Activated T-helper 2 cell treated with anti-CD3 and anti-CD28 coated beads, Interferon-gamma antibody, Interleukin-2, Interleukin-4, amounts not matched to agents 10 μg/mL and 5 μg/mL and 100 μg/mL, durations not matched to agents 14 hours and 24 hours and 36 hours (primary cell): ENCODE data around the gene RBMS3. TPM values are rescaled to one million over a fixed set of nuclear protein-coding genes. Genes with fewer than 3 reads are reported as not detected.
"Not testable (repeated sequence)": the region's sequence is repeated elsewhere in the genome, so short reads cannot be mapped to it uniquely, and the experiment has no call there.

ENCODE experiments used
- DNase-seq: peaks from one replicate; pipeline ENCODE4 v3.0.0; 2021; ENCODE audit warnings: low spot score
- H3K27ac Mint-ChIP-seq: one replicate; pipeline ENCODE4 v1.8.0; 2021; ENCODE audit warnings: mixed read lengths
- H3K27me3 Mint-ChIP-seq: one replicate; pipeline ENCODE4 v1.8.0; 2021; ENCODE audit warnings: low read depth, mixed read lengths
- H3K36me3 Mint-ChIP-seq: one replicate; pipeline ENCODE4 v1.8.0; 2021; ENCODE audit warnings: low read depth, mixed read lengths
- H3K4me1 Mint-ChIP-seq: one replicate; pipeline ENCODE4 v1.8.0; 2021; ENCODE audit warnings: low read depth, mixed read lengths
- H3K4me3 Mint-ChIP-seq: one replicate; pipeline ENCODE4 v1.8.0; 2021; ENCODE audit warnings: low read depth, mild to moderate bottlenecking, moderate library complexity, mixed read lengths
- H3K9me3 Mint-ChIP-seq: one replicate; pipeline ENCODE4 v1.8.0; 2021; ENCODE audit warnings: mixed read lengths
- intact Hi-C: fragments of 100-400 bp; cut with micrococcal nuclease; formaldehyde crosslinking; loops from one replicate; pipeline ENCODE4 v1.15.1; 2023
- total RNA-seq: library from RNA; stranded (reverse); gene quantifications from 2 replicates; pipeline ENCODE4 v1.2.3, GENCODE V29; 2022

Gene RBMS3
- total RNA-seq, 1 donor from 2014 or later = 5.3 TPM

DNA sequence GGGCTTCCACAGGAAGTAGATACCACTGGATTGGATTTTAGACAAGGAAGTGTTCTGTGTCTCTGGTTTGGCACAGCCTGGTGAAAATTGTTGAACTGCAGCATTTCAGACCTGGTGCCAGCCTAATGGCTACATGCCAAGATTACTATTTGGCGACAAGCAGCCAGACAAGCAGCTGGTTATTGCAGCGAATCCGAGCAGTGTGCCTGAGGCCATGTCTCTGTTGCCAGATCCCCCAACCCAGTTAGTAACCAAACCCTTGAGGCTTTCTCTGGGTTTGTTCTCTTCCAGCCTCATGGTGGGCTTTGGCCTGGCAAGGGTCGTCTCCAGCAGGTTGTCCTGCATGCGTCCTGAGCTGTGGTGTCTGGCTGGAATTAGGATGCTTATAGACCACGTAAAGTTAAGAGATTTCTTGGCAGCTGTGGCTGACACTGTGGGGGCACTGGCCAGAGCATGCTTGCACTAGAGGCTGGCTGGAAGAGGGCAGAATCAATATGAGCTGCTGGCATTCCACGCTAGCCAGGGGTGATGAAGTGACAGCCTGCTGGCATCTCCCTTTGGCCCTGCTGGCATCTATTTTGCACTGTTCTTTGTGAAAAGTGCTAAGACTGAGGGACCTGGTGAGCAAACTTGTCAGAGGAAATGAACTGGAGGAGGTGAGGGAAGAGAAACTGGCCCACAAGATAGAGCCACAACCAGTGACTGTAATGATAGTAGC, 172.6 kb downstream of the RBMS3 start:
- Mint-ChIP-seq H3K9me3 (no peaks in the 10 kb centered on the region), H3K4me1 (no peaks in the 10 kb centered on the region), H3K27me3 (no peaks in the 10 kb centered on the region), H3K36me3 (no peaks in the 10 kb centered on the region), H3K27ac (no peak overlapping the region), H3K4me3 (no peak overlapping the region)
- intact Hi-C loops = no loop called here
- DNase-seq = no peak

DNA sequence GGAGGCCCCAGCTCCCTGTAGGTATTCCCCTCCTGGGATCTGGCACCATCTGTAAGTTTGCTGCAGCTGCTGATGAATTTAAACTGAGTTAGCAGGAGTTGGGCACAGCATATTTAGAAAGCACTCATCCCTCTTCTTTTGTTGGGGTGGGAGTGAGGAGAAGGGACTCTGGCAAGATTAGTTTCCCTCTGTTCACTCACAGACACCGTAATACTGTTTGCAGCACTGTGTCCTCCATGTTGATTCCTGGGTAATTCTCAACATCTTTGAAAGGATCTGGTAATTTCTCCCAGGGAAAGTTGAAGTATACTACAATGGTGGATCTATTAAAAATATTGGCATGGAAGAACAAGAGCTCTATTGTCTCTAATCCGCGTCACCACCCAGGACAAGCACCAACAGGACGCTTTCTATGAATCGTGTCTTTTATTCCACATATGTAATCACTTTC, 173.3 kb downstream of the RBMS3 start:
- Mint-ChIP-seq H3K27me3 (no peaks in the 10 kb centered on the region), H3K9me3 (no peaks in the 10 kb centered on the region), H3K4me1 (no peaks in the 10 kb centered on the region), H3K4me3 (no peak overlapping the region), H3K36me3 (no peaks in the 10 kb centered on the region), H3K27ac (no peak overlapping the region)
- intact Hi-C loops = no loop called here
- DNase-seq = no peak

DNA sequence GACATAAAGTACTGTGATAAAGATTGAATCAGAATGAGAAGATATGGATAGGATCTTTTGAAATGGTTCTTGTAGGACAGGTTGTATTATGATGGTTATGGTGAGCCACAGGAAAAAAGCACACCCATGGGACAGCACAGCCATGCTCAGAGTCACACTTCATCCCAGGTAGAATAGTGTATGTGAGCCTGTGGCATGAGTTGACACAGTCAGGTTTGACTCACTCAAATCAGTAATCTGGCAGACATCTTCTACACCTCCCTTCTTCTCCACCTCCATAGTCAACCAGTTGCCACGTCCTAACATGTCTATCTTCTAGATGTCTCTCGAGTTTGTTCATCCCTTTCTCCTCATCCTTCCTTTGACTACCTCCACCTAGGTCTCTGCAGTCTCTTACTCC, 176.0 kb downstream of the RBMS3 start:
- Mint-ChIP-seq H3K9me3 (no peaks in the 10 kb centered on the region), H3K4me3 (no peak overlapping the region), H3K27me3 (no peaks in the 10 kb centered on the region), H3K27ac (no peak overlapping the region), H3K36me3 (no peaks in the 10 kb centered on the region), H3K4me1 (no peaks in the 10 kb centered on the region)
- intact Hi-C loops = no loop called here
- DNase-seq = no peak

DNA sequence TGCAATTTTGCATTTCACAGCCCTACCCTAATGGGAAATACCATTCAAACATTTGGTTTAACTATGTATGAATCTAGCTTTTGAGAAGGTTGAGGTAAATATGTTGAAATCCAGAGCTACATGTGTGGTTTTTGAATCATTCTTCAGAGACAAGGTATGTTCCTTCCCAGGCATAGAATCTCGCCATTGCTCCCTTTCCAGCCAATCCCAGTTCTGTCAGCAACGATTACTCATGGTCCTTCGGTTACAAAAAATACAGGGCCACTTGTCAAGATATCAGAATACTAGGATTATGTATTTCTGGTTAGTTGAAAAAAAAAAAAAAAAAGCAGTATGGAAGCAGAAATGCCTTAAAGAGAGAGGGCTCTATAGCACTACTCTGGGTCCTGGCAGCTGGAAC, 182.4 kb downstream of the RBMS3 start:
- no peaks in the 10 kb centered on the region for H3K36me3 Mint-ChIP-seq
- no peak for DNase-seq

DNA sequence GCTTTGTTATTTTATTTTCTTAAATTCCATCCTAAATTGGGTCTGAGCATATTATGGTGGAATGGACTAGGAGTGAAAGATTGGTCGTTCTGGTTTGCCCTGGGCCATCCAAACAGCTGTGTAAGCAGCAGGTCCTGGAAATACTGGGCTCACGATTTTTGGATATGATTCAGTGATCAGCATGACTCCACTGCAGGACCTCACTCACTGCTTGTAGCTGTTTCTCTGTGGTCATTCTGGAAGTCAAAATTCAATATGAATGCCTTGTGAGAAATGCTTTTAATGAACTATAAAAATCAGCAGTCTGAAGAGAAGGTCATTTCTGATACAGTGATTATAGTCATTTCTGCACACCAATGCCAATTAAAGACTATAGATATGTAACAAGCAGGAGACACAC, 185.0 kb downstream of the RBMS3 start:
- no peaks in the 10 kb centered on the region for H3K4me1 Mint-ChIP-seq
- H3K27me3 Mint-ChIP-seq = no peaks in the 10 kb centered on the region
- intact Hi-C loops = no loop called here
- H3K27ac Mint-ChIP-seq = no peak overlapping the region
- no peaks in the 10 kb centered on the region for H3K9me3 Mint-ChIP-seq
- H3K36me3 Mint-ChIP-seq = no peaks in the 10 kb centered on the region
- H3K4me3 Mint-ChIP-seq = no peak overlapping the region
- no peak for DNase-seq

More for the DNA sequence above, 182.4 kb downstream of the RBMS3 start:
- Mint-ChIP-seq H3K27ac (no peak overlapping the region), H3K4me3 (no peak overlapping the region), H3K27me3 (no peaks in the 10 kb centered on the region), H3K4me1 (no peaks in the 10 kb centered on the region), H3K9me3 (no peaks in the 10 kb centered on the region)
- intact Hi-C loops = no loop called here

DNA sequence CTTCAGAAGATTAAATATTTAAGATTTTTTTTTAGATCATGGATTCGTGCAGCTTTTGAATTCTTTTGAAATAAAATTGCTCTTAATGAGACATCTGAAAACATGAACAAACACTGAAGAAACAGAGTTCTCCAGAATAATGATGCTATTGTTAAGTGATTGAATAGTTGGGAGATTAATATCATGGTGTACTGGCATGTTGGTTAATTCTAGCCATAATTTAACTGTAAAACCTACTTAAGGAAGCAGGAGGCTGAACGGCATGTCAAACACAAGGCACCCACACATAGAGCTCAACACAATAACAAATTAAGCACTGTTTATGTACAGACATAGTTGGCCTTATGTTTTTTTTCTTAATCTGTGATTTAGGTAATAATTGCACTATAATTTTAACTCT, 185.6 kb downstream of the RBMS3 start:
- Mint-ChIP-seq H3K4me3 (no peak overlapping the region), H3K27me3 (no peaks in the 10 kb centered on the region), H3K9me3 (no peaks in the 10 kb centered on the region), H3K36me3 (no peaks in the 10 kb centered on the region), H3K27ac (no peak overlapping the region), H3K4me1 (no peaks in the 10 kb centered on the region)
- intact Hi-C loops = no loop called here
- no peak for DNase-seq

DNA sequence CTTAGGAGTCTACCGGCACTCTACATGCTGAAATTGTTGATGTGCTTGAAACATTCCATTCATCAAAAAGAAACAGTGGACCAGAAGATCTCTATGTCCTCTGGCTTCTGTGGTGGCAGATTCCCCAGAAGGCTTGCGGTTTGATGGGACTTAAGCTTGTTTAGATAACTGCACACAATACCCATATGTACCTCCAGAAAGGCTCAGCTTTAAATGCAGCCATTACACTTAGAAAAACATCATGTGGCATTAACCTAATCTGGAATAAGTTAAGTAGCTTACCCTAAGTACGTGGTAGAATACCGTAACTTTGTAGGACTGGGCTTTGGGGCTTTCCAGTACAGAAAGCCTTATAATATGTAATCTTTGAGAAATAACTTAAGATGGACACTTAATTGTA, 187.3 kb downstream of the RBMS3 start:
- Mint-ChIP-seq H3K4me3 (no peak overlapping the region), H3K9me3 (no peaks in the 10 kb centered on the region), H3K27me3 (no peaks in the 10 kb centered on the region), H3K27ac (no peak overlapping the region), H3K4me1 (no peaks in the 10 kb centered on the region), H3K36me3 (no peaks in the 10 kb centered on the region)
- DNase-seq = no peak
- intact Hi-C loops = no loop called here

DNA sequence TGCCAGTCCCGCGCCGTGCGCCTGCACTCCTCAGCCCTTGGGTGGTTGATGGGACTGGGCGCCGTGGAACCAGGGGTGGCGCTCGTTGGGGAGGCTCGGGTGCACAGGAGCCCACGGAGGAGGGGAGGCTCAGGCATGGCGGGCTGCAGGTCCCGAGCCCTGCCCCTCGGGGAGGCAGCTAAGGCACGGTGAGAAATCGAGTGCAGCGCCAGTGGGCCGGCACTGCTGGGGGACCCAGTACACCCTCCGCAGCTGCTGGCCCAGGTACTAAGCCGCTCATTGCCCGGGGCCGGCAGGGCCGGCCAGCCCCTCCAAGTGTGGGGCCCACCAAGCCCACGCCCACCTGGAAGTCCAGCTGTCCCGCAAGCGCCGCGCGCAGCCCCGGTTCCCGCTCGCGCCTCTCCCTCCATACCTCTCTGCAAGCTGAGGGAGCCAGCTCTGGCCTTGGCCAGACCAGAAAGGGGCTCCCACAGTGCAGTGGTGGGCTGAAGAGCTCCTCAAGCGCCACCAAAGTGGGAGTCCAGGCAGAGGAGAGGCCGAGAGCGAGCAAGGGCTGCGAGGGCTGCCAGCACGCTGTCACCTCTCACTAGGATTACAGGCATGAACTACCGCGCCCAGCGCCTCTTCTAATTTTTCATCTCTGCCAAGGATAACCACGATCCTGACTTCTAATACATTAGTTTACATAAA, 192.8 kb downstream of the RBMS3 start:
- DNase-seq, H3K4me1 Mint-ChIP-seq, intact Hi-C loops, H3K4me3 Mint-ChIP-seq, H3K36me3 Mint-ChIP-seq, H3K9me3 Mint-ChIP-seq, H3K27ac Mint-ChIP-seq, H3K27me3 Mint-ChIP-seq: not testable (repeated sequence)

DNA sequence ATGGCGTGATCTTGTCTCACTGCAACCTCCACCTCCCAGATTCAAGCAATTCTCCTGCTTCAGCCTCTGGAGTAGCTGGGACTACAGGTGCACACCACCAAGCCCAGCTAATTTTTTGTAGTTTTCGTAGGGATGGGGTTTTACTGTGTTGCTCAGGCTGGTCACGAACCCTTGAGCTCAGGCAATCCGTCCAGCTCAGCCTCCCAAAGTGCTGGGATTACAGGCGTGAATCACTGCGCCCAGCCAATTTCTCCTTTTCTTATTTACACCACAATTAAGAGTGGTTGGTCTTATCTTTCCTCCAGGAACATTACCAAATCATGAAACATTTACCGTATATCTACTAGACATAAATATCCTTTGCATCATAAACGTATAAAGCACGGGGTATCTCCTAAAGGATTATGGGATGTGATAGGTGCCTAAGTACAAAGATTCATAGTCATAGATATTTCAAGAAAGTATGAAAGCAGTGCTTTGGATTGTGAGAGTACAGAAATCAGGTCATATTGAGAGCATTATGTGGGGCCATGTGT, 194.5 kb downstream of the RBMS3 start:
- Mint-ChIP-seq H3K9me3 (no peaks in the 10 kb centered on the region), H3K4me1 (no peaks in the 10 kb centered on the region), H3K27me3 (no peaks in the 10 kb centered on the region), H3K27ac (no peak overlapping the region), H3K4me3 (no peak overlapping the region), H3K36me3 (no peaks in the 10 kb centered on the region)
- DNase-seq = no peak
- intact Hi-C loops = no loop called here

DNA sequence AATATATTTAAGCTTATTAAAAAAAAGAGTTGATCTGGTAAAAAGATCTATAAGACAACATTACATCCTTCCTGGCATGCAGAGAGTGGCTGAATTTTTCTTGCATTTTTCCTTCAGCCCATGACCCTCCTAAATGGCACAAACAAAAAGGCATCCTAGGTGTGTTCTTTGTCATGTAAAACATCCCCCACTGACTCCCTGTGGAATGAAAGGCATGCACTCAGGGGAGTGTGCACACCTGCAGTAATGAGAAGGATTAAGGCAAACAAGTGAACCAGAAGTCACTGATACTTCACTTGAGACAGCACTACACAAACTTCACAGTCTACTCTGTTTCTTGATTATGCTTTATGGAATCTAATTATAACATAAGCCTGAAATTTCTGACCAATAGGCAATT, 195.0 kb downstream of the RBMS3 start:
- H3K9me3 Mint-ChIP-seq = no peaks in the 10 kb centered on the region
- DNase-seq = no peak
- H3K4me1 Mint-ChIP-seq = no peaks in the 10 kb centered on the region
- no peak overlapping the region for H3K27ac Mint-ChIP-seq
- intact Hi-C loops = no loop called here
- no peaks in the 10 kb centered on the region for H3K36me3 Mint-ChIP-seq
- no peak overlapping the region for H3K4me3 Mint-ChIP-seq
- H3K27me3 Mint-ChIP-seq = no peaks in the 10 kb centered on the region

DNA sequence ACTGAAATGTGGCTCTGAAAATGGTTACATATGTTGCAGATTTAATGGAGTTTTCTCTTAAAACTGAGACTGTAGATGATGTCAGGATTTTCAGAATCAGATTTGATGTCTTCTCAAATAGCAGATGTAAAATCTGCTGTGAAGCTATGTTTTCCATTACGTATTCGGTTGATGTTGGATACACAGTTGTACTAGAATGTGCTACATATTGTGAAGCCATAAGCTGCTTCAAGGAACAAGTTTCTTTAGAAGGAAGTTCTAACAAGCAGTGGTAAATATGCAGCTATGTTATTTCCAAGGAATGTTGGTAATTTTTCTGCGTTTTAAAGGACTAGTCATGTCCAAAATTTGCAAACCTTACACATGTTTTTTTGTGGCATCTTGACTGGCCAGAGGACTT, 197.7 kb downstream of the RBMS3 start:
- intact Hi-C loops = no loop called here
- Mint-ChIP-seq H3K27ac (no peak overlapping the region), H3K36me3 (no peaks in the 10 kb centered on the region), H3K4me1 (no peaks in the 10 kb centered on the region), H3K27me3 (no peaks in the 10 kb centered on the region), H3K4me3 (no peak overlapping the region), H3K9me3 (no peaks in the 10 kb centered on the region)
- DNase-seq = no peak

DNA sequence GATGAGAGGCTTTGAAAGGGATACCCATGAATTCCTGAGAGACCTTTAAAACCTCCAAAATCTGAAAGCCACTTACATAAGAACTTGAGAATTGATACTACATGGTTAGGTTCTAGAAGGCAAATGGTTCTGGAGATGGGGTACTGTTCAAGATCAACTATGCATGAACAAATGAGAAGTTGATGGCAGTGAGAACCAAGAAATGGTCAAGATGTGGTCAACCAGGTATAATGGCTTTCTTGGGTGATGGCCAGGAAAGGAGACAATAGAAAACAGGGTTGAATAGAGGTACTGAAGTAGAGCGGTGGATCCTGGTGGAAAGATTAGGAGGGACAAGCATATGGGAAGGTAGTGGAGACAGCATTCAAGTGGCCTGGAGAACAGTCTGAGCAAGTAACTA, 200.4 kb downstream of the RBMS3 start:
- no peak for DNase-seq
- no peaks in the 10 kb centered on the region for H3K9me3 Mint-ChIP-seq
- no peaks in the 10 kb centered on the region for H3K4me1 Mint-ChIP-seq
- intact Hi-C loops = no loop called here
- no peak overlapping the region for H3K4me3 Mint-ChIP-seq
- H3K27me3 Mint-ChIP-seq = no peaks in the 10 kb centered on the region
- H3K36me3 Mint-ChIP-seq = no peaks in the 10 kb centered on the region
- H3K27ac Mint-ChIP-seq = no peak overlapping the region

DNA sequence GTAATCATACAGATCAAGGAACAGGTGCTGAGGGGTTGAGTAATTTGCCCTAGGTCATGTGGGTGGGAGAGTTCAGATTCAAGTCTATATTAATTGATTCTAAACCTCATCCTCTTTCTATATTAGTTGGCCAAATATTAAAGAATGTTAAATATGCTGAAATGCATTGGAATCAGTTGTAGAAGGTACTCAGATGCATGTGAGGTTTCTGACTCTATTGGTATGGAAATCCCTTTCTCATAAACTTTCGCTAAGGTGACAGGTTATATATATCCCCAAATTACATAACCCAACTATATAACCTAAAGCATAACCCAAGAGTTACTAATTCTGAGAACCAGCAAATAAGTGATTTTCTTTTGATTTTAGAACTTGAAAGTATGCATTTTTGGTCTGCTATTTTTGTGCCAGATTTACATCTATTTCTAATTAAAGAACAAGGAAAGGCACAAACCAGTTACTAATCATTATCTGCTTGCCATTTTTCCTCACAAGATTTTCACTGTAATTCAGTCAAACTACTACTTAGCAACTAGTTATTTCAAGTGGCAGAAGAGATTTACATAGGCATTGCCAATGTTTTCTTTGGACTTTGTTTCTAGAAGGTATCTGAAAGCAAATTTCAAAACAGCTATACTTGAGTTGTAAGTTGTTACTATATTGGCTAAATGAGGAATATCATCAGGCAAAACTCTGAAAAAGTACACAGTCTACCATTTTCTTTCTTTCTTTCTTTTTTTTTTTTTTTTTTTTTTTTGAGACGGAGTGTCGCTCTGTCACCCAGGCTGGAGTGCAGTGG, 201.3 kb downstream of the RBMS3 start:
- Mint-ChIP-seq H3K9me3 (no peaks in the 10 kb centered on the region), H3K4me3 (no peak overlapping the region), H3K36me3 (no peaks in the 10 kb centered on the region), H3K27ac (no peak overlapping the region), H3K27me3 (no peaks in the 10 kb centered on the region), H3K4me1 (no peaks in the 10 kb centered on the region)
- DNase-seq = no peak
- intact Hi-C loops = no loop called here
